ES-I3 (cell line): ENCODE data around the gene GOLGB1.
"Not testable (repeated sequence)": the region's sequence is repeated elsewhere in the genome, so short reads cannot be mapped to it uniquely, and the experiment has no call there.

Experiments used
- H3K36me3 ChIP-seq: 2 replicates; pipeline ENCODE4 v1.6.1; 2013; ENCODE audit warnings: mild to moderate bottlenecking, low read length, control low read depth, moderate library complexity; ENCODE audit not compliant: insufficient read depth
- H3K4me1 ChIP-seq: 2 replicates; pipeline ENCODE4 v1.6.1; 2013; ENCODE audit warnings: mild to moderate bottlenecking, control low read depth, low read length; ENCODE audit not compliant: insufficient read depth
- H3K9ac ChIP-seq: 2 replicates; pipeline ENCODE4 v1.6.1; 2013; ENCODE audit warnings: low read depth, mild to moderate bottlenecking, low read length, moderate library complexity
- H3K9me3 ChIP-seq: 2 replicates; pipeline ENCODE4 v1.6.1; 2013; ENCODE audit warnings: mild to moderate bottlenecking, low read length, moderate library complexity; ENCODE audit not compliant: control insufficient read depth, insufficient read depth

The GOLGB1 gene, protein sequence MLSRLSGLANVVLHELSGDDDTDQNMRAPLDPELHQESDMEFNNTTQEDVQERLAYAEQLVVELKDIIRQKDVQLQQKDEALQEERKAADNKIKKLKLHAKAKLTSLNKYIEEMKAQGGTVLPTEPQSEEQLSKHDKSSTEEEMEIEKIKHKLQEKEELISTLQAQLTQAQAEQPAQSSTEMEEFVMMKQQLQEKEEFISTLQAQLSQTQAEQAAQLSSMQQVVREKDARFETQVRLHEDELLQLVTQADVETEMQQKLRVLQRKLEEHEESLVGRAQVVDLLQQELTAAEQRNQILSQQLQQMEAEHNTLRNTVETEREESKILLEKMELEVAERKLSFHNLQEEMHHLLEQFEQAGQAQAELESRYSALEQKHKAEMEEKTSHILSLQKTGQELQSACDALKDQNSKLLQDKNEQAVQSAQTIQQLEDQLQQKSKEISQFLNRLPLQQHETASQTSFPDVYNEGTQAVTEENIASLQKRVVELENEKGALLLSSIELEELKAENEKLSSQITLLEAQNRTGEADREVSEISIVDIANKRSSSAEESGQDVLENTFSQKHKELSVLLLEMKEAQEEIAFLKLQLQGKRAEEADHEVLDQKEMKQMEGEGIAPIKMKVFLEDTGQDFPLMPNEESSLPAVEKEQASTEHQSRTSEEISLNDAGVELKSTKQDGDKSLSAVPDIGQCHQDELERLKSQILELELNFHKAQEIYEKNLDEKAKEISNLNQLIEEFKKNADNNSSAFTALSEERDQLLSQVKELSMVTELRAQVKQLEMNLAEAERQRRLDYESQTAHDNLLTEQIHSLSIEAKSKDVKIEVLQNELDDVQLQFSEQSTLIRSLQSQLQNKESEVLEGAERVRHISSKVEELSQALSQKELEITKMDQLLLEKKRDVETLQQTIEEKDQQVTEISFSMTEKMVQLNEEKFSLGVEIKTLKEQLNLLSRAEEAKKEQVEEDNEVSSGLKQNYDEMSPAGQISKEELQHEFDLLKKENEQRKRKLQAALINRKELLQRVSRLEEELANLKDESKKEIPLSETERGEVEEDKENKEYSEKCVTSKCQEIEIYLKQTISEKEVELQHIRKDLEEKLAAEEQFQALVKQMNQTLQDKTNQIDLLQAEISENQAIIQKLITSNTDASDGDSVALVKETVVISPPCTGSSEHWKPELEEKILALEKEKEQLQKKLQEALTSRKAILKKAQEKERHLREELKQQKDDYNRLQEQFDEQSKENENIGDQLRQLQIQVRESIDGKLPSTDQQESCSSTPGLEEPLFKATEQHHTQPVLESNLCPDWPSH (N-terminal part only)

DNA sequence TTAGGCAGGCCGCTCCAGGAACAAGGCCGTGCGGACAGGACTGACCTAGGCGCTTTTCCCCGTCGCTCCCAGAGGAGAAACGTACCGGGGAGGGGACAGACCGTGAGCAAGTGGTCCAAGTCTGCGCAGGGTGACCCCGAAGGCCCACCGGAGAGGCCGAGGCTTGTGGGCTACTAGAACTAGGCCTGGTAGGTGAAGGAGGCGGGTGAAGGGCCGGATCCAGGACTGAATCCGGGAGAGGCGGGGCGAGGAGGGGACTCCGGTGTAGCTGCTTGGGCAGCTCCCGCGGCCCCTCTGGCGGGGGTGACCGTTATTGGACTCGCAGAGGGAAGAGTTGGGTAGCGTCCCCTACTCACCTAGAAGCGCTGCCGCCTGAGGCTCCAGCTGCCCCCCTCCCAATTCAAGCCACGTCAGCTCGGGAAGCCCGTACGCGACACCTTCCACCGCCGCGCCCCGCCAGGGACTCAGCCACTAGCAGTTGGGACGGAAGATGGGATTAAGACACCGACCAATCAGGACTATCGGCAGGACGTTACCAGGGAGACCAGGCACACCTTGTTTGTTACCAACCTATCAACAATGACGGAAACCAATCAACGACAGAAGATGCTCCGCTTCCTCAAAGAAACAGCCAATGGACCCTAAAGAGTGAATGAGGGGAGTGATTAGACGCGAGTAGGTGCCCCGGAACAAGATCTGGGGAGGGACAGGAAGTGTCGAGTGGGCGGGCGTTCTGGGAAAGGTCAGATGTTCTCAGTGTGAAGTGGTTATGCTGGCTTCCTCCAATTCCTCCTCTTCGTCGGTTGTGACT, at the start of gene GOLGB1:
Gene GOLGB1, minus strand, starts transcription at position 466 of the 811 bp plus-strand sequence. CDS start 18,770 bp downstream, outside the sequence.
- Histone ChIP-seq H3K9ac (peak within 1 kb of the TSS; percentile 94), H3K9me3 (no peaks in the 10 kb centered on the region), H3K4me1 (peaks cover 3% of the 10 kb centered on the region; the same call in 1 of the 2 replicates), H3K36me3 (no peaks in the 10 kb centered on the region)

DNA sequence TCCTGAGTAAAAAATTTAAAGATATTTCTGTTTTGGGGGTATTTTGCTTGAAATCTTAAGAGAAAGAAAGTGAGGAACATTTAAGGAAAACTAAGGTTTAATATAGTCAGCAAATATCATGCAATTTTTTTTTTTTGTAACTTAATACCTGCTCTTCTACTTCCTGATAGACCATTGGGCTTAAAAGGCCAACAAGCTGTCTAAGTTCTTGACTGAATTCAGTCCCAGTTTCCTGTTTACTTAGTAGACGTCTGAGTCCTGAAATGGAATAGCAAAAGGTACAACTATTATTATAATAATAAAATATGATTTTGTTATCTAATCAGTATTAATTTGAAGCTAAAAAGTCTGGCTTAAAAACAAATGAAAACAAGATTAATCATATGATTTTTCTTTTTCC, 47.4 kb upstream of the GOLGB1 start:
- Histone ChIP-seq H3K9me3 (no peaks in the 10 kb centered on the region), H3K36me3 (no peaks in the 10 kb centered on the region; the same call in 1 of the 2 replicates), H3K4me1 (no peaks in the 10 kb centered on the region), H3K9ac (no peak overlapping the region)

DNA sequence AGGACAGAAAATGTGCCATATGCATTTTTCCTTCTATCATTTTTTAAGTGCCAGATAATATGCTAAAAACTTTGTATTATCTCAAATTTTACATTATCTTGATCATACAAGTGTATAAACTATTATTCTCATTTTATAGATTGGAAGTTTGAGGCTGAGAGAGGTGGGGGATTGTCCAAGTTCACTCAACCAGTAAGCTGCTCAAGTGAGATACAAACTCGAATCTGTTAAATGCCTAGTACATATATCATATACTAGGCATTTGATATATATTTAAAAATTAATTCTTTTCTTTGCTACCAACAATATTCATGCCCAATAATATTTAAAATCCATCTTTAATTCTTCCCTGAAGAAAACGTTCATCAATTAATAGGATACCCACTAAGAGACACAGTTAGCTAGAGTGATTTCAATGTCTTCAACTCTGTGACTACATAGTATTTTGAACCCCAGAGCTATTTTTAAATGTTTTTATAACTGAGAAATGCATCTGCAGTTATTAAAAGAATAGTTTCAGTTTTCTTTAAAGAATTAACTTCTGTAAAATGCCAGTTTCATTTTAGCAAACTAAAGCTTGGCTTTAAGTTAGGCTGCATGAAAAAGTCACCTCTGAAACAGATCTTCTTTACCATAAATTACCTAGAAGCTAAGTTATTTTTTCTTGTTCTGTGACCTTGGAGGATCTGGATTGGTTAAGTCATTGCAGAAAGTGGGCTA, 44.9 kb upstream of the GOLGB1 start:
- Histone ChIP-seq H3K4me1 (no peaks in the 10 kb centered on the region), H3K36me3 (no peaks in the 10 kb centered on the region; the same call in none of the 2 replicates), H3K9me3 (no peaks in the 10 kb centered on the region), H3K9ac (no peak overlapping the region)

DNA sequence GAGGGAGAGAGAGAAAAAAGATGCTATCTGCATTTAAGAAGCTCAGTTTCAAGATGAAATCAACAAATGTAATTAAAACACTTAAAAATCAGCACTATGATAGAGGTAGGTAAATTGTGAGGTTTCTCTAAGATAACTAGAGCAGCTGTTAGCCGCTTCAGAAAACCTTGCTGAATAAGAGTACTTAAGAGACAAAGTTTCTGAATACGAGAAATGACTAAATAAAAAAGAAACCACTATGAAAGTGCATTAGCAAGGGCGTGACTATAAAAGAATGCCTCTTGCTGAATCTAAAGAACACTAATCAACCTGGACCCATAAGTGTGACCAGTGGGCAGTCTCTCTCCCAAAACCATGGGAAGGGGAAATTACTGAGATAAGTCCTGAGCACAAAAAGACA, 43.5 kb upstream of the GOLGB1 start:
- H3K9ac ChIP-seq, result no peak overlapping the region

DNA sequence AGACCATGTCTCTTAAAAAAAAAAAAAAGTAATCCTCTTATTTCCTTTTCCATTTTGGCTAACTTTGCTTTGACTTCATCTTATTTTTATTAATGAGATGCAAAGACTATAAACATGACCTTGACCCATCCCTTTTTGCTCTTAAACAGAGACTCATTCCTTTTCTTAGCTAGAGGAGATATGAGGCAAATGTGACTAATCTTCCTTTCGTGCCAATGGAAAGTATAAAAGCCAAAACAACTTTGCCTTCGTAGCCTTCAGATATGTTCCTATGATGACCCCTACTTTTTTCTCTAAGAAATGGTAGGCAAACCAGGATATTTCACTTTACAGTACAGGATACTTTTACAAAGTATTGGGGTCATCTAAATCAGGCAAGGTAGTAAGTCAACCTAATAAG, 36.9 kb upstream of the GOLGB1 start:
- no peaks in the 10 kb centered on the region for H3K9me3 ChIP-seq
- no peak overlapping the region for H3K9ac ChIP-seq
- H3K4me1 ChIP-seq, result no peaks in the 10 kb centered on the region
- peaks cover 12% of the 10 kb centered on the region for H3K36me3 ChIP-seq

More for the DNA sequence above, 43.5 kb upstream of the GOLGB1 start:
- Histone ChIP-seq H3K36me3 (peaks cover 10% of the 10 kb centered on the region), H3K9me3 (no peaks in the 10 kb centered on the region), H3K4me1 (no peaks in the 10 kb centered on the region)

DNA sequence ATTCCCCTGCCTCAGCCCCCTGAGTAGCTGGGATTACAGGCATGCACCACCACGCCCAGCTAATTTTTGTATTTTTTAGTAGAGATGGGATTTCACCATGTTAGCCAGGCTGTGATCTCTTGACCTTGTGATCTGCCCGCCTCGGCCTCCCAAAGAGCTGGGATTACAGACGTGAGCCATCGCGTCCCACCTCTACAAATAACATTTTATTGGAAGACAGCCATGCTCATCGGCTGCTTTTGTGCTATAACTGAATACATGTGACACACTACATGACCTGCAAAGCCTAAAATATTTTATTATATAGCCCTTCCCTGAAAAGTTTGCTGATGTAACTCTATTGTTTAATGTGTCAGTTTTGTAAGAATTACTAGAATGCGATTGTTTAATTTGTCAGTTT, 33.2 kb upstream of the GOLGB1 start:
- not testable (repeated sequence) for H3K9me3 ChIP-seq, H3K4me1 ChIP-seq, H3K9ac ChIP-seq, H3K36me3 ChIP-seq

DNA sequence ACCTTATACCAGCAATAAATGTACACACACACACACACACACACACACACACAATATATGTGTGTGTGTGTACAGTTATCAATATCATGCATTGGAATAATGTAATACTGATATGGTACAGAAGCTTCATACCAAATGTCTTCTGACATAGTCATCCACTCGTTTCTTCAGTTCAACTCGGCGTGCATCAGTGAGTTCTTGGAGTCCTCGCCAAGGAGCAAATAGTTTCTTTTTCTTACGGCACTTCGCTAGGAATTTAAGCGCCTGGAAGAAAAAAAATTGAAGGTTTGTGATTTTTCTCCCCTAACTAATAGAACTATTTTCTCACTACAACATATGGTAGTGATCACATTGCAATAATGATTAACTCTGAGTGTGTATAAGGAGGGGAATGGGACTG, 32.1 kb upstream of the GOLGB1 start:
- H3K9me3 ChIP-seq, result no peaks in the 10 kb centered on the region
- no peaks in the 10 kb centered on the region for H3K4me1 ChIP-seq
- H3K36me3 ChIP-seq, result peaks cover 9% of the 10 kb centered on the region
- no peak overlapping the region for H3K9ac ChIP-seq

DNA sequence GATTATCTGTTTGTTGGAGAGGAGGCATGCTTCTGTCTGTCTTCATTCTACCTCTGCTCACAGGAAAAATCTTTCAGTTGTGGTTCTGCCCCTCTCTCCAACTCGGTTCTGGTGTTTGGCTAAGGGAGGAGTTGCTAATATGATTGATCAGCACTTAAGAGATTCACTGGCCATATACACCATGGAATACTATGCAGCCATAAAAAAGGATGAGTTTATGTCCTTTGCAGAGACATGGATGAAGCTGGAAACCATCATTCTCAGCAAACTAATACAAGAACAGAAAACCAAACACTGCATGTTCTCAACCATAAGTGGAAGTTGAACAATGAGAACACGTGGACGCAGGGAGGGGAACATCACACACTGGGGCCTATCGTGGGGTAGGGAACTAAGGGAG, 25.6 kb upstream of the GOLGB1 start:
- H3K36me3 ChIP-seq, result peaks cover 11% of the 10 kb centered on the region; the same call in 1 of the 2 replicates
- not testable (repeated sequence) for H3K9ac ChIP-seq, H3K4me1 ChIP-seq, H3K9me3 ChIP-seq

DNA sequence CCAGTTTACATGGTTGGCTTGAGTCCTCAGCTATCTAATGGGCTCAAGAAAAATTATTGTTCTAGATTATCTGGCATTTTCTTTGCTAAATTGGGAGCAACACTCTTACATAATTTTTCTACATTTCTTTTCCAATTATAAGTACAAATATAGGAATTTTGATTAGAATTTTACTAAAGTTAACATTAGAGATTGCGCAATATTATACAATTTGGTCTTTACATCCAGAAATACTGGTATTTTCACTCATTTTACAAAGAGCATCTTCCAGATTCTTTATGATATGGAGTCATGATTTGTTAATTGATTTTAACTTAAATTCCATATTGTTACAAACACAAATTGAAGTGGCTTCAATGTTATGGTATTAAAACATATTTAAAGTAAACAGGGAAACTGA, 19.7 kb upstream of the GOLGB1 start:
- H3K4me1 ChIP-seq, result no peaks in the 10 kb centered on the region
- peaks cover 5% of the 10 kb centered on the region; the same call in 1 of the 2 replicates for H3K36me3 ChIP-seq
- no peak overlapping the region for H3K9ac ChIP-seq
- no peaks in the 10 kb centered on the region for H3K9me3 ChIP-seq

DNA sequence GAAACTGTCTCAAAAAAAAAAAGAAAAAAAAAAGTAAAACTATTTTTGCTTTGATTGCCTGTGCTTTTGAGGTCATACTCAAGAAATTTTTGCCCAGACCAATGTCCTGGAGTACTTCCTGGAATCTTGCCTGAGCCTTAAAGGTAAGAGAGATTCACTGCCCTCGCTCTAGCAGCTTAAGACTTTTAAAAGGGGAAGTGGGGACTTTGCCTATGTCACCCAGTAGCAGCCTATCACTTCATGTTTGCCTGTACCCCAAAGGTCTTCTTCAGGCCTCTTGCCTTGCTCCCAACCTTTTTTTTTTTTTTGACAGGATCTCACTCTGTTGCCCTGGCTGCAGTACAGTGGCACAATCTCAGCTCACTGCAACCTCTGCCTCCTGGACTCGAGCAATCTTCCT, 18.9 kb upstream of the GOLGB1 start:
- peaks cover 5% of the 10 kb centered on the region; the same call in 1 of the 2 replicates for H3K36me3 ChIP-seq
- no peaks in the 10 kb centered on the region for H3K9me3 ChIP-seq
- no peaks in the 10 kb centered on the region for H3K4me1 ChIP-seq
- H3K9ac ChIP-seq, result no peak overlapping the region

DNA sequence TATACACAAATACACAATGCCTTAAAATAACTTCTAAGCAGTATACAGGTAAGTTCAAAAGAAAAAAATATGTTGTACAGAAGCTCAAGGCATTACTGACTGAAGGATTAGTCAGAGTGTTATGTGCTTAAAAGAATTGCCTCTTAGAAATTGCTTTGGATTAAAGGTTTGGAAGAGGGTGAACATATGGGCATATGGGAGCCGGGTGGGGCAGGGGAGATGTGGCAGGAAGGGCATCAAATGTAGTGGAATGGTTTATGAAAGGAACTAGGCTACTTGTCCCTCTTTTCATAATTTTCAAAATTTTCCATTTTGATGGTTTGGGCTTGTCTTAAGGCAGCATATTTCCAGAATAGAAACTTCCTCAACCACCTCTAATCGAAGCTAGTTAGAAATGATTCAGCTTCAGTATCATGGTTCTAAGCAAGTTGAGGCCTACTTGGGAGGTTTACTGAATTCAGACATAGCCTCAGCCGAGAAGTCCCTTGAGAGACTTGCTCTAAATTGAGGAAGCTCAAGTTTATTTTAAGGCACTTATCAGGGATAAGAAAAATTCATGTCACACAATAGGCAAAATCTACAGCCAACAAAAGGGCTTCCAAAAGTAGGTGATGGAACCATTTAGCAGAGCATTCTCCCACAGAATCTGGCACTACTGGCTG, 10.1 kb upstream of the GOLGB1 start:
- Histone ChIP-seq H3K4me1 (no peaks in the 10 kb centered on the region), H3K9me3 (no peaks in the 10 kb centered on the region), H3K9ac (no peak overlapping the region), H3K36me3 (no peaks in the 10 kb centered on the region)

DNA sequence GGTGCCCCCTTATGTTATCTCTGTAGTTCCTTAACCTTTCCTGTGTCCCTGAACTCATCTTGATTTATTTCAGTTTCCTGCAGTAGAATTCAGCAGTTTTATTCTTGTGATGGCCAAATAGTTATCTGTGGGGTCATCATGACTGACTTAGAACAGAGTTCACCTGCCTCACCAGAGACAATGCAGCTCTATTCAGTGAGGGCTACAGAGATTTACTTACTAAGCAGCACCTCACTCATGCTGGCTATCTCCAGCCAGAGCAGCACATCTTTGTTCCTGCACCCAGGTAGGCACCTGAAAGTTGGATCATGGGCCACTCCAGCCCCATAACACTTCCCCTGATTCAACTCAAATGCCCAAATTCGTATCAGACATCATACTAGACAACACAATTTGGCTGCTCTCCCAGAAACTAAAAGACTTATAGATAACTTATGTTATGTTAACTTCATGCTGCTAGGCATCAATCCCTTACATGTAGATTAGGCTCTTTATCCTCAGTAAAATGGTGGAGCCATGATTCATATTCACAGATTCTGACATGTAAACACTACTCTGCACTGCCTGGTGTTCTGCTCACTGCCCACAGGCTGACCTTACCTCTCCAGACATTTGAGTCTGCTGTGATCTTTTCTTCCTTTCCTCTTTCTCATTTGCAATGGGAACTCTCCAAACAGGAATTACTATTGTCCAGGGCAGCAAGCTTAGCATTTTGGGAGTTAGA, 9.3 kb upstream of the GOLGB1 start:
- Histone ChIP-seq H3K36me3 (no peaks in the 10 kb centered on the region), H3K9me3 (no peaks in the 10 kb centered on the region), H3K4me1 (no peaks in the 10 kb centered on the region), H3K9ac (no peak overlapping the region)
